ENCODE measurements around the gene WASF3.

The WASF3 gene

GRCh38 chr13:26548205-26548765 is 9.2 kb upstream of the WASF3 start:
- no peak for DNase-seq (ENCODE audit: low read depth)

GRCh38 chr13:26549713-26550112 is 7.8 kb upstream of the WASF3 start:
- DNase-seq (ENCODE audit: low read depth), result no peak

GRCh38 chr13:26551255-26551860 is 6.1 kb upstream of the WASF3 start:
- no peak for DNase-seq (ENCODE audit: low read depth)

- no peak for DNase-seq (ENCODE audit: low read depth)
These were observed 2.1 kb upstream of the WASF3 start for GRCh38 chr13:26555413-26555812.

- DNase-seq (ENCODE audit: low read depth), result no peak
These were observed 461 bp upstream of the WASF3 start for GRCh38 chr13:26557051-26557392.

GRCh38 chr13:26558074-26558805 is 757 bp downstream of the WASF3 start:
- DNase-seq (ENCODE audit: low read depth), result peak; percentile 0

GRCh38 chr13:26558987-26559386 is 1.5 kb downstream of the WASF3 start:
- DNase-seq (ENCODE audit: low read depth), result no peak

- no peak for DNase-seq (ENCODE audit: low read depth)
These were observed 3.0 kb downstream of the WASF3 start for GRCh38 chr13:26560456-26560855.

GRCh38 chr13:26561067-26561466 is 3.6 kb downstream of the WASF3 start:
- DNase-seq (ENCODE audit: low read depth), result no peak

GRCh38 chr13:26561651-26562511 is 4.4 kb downstream of the WASF3 start:
- peak; percentile 53 for DNase-seq (ENCODE audit: low read depth)

- DNase-seq (ENCODE audit: low read depth), result no peak
These were observed 5.0 kb downstream of the WASF3 start for GRCh38 chr13:26562512-26562890.

- DNase-seq (ENCODE audit: low read depth), result no peak
These were observed 6.2 kb downstream of the WASF3 start for GRCh38 chr13:26563713-26564112.

- DNase-seq (ENCODE audit: low read depth), result no peak
These were observed 10.8 kb downstream of the WASF3 start for GRCh38 chr13:26568132-26568815.

- DNase-seq (ENCODE audit: low read depth), result no peak
These were observed 14.0 kb downstream of the WASF3 start for GRCh38 chr13:26571518-26571917.

- DNase-seq (ENCODE audit: low read depth), result no peak
These were observed 17.8 kb downstream of the WASF3 start for GRCh38 chr13:26575244-26575643.

- no peak for DNase-seq (ENCODE audit: low read depth)
These were observed 22.1 kb downstream of the WASF3 start for GRCh38 chr13:26579580-26579979.

- no peak for DNase-seq (ENCODE audit: low read depth)
These were observed 26.2 kb downstream of the WASF3 start for GRCh38 chr13:26583662-26584061.

- DNase-seq (ENCODE audit: low read depth), result peak; percentile 73
These were observed 27.2 kb downstream of the WASF3 start for GRCh38 chr13:26584713-26585112.

- no peak for DNase-seq (ENCODE audit: low read depth)
These were observed 27.7 kb downstream of the WASF3 start for GRCh38 chr13:26585136-26585535.

GRCh38 chr13:26587251-26587650 is 29.8 kb downstream of the WASF3 start:
- no peak for DNase-seq (ENCODE audit: low read depth)

- DNase-seq (ENCODE audit: low read depth), result no peak
These were observed 31.7 kb downstream of the WASF3 start for GRCh38 chr13:26589226-26589625.

- DNase-seq (ENCODE audit: low read depth), result no peak
These were observed 32.3 kb downstream of the WASF3 start for GRCh38 chr13:26589754-26590153.

Data from GM04504 (cell line).